Measurements from ENCODE around the gene ERMARD.

The ERMARD gene

GRCh38 chr6:169816975-169817374 lies 65.6 kb downstream of the ERMARD start:
- no peak overlapping the region for H3K4me3 ChIP-seq (ENCODE audit: low read depth, low read length)
- no peak for DNase-seq (ENCODE audit: low read depth)
- TF ChIP-seq, protein P1, sequence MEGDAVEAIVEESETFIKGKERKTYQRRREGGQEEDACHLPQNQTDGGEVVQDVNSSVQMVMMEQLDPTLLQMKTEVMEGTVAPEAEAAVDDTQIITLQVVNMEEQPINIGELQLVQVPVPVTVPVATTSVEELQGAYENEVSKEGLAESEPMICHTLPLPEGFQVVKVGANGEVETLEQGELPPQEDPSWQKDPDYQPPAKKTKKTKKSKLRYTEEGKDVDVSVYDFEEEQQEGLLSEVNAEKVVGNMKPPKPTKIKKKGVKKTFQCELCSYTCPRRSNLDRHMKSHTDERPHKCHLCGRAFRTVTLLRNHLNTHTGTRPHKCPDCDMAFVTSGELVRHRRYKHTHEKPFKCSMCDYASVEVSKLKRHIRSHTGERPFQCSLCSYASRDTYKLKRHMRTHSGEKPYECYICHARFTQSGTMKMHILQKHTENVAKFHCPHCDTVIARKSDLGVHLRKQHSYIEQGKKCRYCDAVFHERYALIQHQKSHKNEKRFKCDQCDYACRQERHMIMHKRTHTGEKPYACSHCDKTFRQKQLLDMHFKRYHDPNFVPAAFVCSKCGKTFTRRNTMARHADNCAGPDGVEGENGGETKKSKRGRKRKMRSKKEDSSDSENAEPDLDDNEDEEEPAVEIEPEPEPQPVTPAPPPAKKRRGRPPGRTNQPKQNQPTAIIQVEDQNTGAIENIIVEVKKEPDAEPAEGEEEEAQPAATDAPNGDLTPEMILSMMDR (IDR thresholded peaks at IDR 0.05; ENCODE audit: insufficient read depth, low read depth, low read length, missing control alignments), result no peak

DNA sequence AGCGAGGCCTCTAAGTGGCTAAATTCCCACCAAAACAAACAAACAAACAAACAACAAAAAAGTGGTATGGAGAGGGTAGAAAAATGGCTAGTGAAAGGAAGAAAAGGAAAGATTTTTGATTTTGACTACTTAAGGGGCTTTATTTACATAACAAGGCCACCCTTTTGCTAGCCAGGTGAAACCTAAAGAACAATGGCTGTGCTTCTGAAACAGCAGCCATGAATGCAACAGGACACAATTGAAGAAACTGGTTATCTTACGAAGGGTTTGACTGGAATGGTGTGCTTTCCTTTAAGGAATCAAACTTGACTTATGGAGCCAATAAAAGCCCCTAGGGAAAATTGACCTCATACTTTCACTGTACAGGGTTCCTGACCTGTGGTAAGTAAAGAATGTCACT lies 68.9 kb downstream of the ERMARD start:
- DNase-seq (ENCODE audit: low read depth), result no peak
- TF ChIP-seq, protein P1 (IDR thresholded peaks at IDR 0.05; ENCODE audit: insufficient read depth, low read depth, low read length, missing control alignments), result no peak
- no peak overlapping the region for H3K4me3 ChIP-seq (ENCODE audit: low read depth, low read length)

DNA sequence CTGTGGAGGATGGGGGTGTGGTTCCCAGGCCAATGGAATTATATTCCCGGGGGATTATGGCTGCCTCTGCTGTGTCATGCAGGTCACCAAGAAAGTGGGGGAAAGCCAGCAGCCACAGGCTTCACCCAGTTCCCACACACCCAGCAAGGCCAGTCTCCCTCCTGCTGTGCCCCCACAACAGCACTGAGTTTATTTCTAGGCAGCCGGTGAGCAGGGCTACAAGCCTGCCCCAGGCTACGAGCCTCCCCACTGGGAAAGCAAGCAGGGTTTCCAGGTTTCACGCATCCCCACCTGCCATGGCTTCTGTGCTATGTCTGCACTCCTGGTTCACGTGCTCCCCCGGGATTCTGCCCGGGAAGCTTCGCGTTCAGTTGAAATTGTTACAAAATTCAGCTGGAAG lies 72.6 kb downstream of the ERMARD start:
- no peak overlapping the region for H3K4me3 ChIP-seq (ENCODE audit: low read depth, low read length)
- DNase-seq (ENCODE audit: low read depth), result no peak
- TF ChIP-seq, protein P1 (IDR thresholded peaks at IDR 0.05; ENCODE audit: insufficient read depth, low read depth, low read length, missing control alignments), result no peak

- no peak overlapping the region for H3K4me3 ChIP-seq (ENCODE audit: low read depth, low read length)
- DNase-seq (ENCODE audit: low read depth), result no peak
- TF ChIP-seq, protein P1 (IDR thresholded peaks at IDR 0.05; ENCODE audit: insufficient read depth, low read depth, low read length, missing control alignments), result no peak
Measured at GRCh38 chr6:169824848-169825557, 73.6 kb downstream of the ERMARD start.

DNA sequence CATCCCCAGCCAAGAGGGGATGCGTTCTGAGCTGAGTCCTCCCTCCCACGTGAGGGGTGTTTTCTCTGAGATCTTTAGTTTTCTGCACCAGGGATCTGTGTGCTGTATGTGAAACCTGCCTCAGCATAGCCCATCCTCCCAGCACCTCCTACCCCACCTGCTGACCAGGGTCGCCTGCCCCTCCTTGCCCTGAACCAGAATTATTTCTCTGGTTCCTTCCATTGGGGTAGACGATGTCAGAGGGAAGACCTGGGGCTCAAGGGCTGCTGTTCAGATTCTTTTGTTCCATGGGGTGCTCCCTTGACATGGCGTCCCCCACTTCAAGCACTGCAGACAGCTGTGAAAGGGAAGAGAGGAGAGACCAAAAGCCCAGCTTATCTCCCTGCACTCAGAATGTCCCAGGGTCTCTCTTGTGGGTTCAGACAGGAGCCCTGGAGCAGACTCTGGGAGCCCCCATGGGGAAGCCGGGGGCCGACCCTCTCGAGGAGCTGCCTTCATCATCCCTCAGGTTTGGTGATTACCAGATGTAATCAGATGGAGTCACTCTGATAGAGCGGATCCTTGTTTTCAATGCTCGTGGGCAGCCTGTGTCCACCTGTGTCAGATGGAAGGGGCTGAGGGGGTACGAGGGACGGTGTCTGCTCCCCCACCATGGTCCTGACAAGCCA lies 74.3 kb downstream of the ERMARD start:
- no peak for DNase-seq (ENCODE audit: low read depth)

DNA sequence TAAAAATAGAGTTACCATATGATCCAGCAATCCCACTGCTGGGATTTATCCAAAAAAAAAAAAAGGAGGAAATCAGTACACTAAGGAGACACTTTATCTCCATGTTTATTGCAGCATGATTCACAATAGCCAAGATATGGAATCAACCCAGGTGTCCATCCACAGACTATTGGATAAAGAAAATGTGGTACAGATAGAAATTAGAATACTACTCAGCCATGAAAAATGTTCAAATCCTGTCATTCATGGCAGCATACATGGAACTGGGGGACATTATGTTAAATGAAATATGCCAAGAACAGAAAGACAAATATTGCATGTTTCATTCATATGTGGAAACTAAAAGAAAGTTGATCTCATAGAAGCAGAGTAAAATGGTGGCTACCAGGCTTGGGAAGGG lies 75.3 kb downstream of the ERMARD start:
- TF ChIP-seq, protein P1 (IDR thresholded peaks at IDR 0.05; ENCODE audit: insufficient read depth, low read depth, low read length, missing control alignments), result no peak
- no peak for DNase-seq (ENCODE audit: low read depth)
- no peak overlapping the region for H3K4me3 ChIP-seq (ENCODE audit: low read depth, low read length)

More for the DNA sequence above, 74.3 kb downstream of the ERMARD start:
- TF ChIP-seq, protein P1 (IDR thresholded peaks at IDR 0.05; ENCODE audit: insufficient read depth, low read depth, low read length, missing control alignments), result no peak
- no peak overlapping the region for H3K4me3 ChIP-seq (ENCODE audit: low read depth, low read length)
